Astrocyte (in vitro differentiated cells and primary cell): ENCODE results near the gene MAPK12.

ENCODE experiments used
- EZH2 ChIP-seq: IDR thresholded peaks from 2 replicates; pipeline ENCODE4 v1.6.1; 2012; ENCODE audit warnings: mild to moderate bottlenecking, low read length, inconsistent platforms; ENCODE audit not compliant: insufficient read depth
- TF ChIP-seq, protein P1 (sequence below): IDR thresholded peaks from 2 replicates; pipeline ENCODE4 v1.5.1; 2011; ENCODE audit warnings: low read depth, mild to moderate bottlenecking, inconsistent platforms, low read length, moderate library complexity; ENCODE audit not compliant: insufficient read depth

DNA sequence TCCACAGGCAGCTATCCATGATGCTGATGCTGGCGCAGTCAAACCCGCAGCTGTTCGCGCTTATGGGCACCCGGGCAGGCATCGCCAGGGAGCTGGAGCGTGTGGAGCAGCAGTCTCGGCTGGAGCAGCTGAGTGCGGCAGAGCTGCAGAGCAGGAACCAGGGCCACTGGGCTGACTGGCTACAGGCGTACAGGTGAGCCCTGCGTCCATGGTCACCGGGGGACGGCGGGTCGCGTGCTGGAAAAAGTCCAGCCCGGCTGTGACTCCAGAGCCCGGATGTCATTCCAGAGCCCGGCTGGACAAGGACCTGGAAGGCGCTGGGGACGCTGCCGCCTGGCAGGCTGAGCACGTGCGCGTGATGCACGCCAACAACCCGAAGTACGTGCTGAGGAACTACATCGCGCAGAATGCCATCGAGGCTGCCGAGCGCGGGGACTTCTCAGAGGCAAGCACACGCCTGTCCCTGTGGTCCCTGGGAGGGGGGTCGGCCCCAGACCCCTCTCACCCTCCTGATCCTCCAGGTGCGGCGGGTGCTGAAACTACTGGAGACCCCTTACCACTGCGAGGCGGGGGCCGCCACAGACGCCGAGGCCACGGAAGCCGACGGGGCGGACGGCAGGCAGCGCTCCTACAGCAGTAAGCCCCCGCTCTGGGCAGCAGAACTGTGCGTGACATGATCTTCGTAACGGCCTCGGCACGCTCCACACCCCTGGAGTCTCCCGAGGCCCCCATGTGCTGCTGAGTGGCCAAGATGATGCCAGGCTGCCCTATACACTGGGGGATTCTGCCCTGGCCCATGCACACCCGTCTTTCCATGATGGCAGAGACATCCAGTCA is 44.6 kb downstream of the MAPK12 start:
- TF ChIP-seq, protein P1, sequence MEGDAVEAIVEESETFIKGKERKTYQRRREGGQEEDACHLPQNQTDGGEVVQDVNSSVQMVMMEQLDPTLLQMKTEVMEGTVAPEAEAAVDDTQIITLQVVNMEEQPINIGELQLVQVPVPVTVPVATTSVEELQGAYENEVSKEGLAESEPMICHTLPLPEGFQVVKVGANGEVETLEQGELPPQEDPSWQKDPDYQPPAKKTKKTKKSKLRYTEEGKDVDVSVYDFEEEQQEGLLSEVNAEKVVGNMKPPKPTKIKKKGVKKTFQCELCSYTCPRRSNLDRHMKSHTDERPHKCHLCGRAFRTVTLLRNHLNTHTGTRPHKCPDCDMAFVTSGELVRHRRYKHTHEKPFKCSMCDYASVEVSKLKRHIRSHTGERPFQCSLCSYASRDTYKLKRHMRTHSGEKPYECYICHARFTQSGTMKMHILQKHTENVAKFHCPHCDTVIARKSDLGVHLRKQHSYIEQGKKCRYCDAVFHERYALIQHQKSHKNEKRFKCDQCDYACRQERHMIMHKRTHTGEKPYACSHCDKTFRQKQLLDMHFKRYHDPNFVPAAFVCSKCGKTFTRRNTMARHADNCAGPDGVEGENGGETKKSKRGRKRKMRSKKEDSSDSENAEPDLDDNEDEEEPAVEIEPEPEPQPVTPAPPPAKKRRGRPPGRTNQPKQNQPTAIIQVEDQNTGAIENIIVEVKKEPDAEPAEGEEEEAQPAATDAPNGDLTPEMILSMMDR: no peak
- TF ChIP-seq EZH2: no peak
